GF-D8 (cell line): Measurements from ENCODE around the gene SINHCAF.

ENCODE experiments used
- DNase-seq: peaks from one replicate; lab custom pipeline; 2025; lab: John Stamatoyannopoulos, UW

The SINHCAF gene

DNA sequence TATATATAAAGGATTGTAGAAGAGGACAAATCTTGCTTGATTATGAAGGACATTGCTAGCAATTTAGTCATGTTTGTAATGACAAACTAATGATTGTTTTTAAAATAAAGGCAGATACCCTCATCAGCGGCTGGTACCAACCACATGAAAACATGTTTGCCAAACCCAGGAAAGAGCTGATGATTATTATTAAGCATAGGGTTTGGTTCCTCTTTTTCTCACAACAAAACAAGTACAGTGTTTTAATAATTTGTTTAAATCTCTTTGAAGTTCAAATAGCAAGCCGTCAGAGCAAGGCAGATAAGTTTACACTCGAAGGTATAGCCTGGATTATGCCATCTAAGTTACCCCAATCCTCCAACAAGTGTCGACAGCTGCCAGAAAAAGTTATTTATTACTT is 5.3 kb upstream of the SINHCAF start:
- no peak for DNase-seq

- DNase-seq: no peak
Measured at GRCh38 chr12:31326736-31327659, 1.0 kb upstream of the SINHCAF start.

DNA sequence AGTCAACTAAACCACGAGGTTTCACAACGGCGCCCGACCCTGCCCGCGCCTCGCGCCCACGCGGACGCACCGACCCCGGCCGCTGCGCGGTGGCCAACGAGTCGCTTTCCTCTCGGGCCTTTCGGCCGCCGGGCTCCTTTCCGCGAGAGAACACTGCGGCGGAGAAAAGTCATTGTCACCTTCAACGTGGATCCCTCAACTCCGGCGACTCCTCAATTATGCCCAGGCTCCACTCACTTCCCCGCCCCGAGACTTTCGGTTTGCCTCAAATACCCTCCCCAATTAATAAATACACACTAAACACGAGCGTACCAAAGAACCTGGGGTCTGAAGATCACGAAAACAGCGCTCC is 450 bp downstream of the SINHCAF start:
- DNase-seq: no peak

DNA sequence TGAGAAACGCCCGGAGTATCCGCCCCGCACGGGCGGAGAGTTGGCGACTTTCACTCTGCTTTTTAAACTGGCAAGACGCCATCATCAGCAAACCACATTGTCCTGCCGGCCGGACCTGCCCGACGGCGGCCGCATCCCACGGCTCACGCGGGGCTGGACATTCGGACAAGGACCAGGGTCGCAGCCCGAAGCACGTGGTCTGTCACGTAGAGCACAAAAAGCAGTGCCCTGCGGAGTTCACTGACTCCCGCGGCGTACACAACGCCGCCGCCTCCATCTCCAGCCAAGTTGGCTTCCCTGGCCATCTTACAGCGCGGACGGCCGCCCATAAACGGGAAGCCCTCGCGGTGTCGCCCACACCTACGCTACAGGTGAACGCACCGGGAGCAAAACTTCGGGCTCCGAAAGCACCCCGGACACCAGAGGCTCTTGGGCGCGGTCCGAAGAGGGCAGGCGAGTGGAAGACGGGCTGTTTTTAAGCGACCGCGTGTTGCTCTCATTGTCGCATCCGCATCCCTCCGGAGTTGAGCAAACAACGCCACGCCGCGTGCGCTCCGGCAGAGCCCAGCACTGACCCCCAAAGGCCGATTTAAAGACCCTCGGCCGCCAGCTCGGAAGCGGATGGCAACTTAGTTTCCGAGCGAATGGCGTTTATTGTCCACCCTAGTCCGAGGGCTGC is 966 bp downstream of the SINHCAF start:
- no peak for DNase-seq

- DNase-seq: peak; percentile 45
Measured at GRCh38 chr12:31324116-31324844, 1.7 kb downstream of the SINHCAF start.

- DNase-seq: peak; percentile 45
Measured at GRCh38 chr12:31323391-31324115, 2.4 kb downstream of the SINHCAF start.

DNA sequence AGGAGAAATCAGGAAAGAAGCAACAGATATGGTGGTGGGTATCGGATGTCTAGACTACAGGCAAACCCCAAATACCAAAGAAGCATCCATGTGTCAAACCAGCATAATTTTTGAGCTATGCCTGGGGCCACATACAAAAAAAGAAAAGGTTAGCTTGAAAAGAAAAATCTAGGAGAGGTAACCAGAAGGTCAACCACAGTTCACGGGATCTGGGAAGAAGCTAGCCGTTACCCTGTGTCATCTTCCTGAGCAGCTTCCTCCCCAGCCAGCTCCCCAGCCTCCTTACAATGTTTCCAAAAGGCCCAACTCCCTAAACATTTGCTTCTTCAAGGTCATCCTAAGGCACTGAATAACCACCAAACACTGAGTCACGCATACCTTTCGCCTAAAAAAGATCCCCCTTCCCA is 3.1 kb downstream of the SINHCAF start:
- no peak for DNase-seq

- no peak for DNase-seq
Measured at GRCh38 chr12:31321897-31322228, 4.1 kb downstream of the SINHCAF start.

DNA sequence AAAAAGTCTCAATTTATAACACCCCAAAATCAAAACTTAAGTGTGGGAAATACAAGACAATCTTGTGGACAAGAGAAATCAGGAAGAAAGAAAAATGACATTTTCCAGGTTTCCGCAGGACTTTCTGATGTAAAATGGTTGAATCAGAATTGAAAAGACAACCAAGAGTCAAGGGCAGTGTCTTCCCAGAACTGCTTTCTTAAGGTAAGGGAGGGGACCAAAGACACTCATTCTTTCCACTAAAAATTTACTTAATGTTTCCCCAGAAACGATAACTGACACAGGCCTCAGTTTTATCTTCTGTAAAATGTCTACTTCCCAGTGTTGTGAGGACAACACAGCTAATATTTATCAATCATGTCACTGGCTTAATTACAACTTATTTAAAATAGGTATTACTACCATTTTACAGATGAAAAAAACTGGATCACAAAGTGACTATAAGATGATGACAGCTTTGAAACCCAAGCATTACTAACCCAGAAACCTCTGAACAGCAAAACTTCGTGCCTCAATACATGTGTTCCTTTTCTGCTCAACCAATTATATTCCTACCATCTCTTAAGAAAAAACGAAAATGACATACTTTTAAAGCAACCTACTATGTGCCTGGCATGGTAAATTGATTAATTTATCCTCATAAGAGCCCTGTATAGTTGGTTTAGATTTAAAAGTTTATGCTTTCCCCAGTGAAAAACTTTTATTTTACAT is 4.6 kb downstream of the SINHCAF start:
- DNase-seq: no peak

GRCh38 chr12:31318657-31319269 is 7.2 kb downstream of the SINHCAF start:
- no peak for DNase-seq

- DNase-seq: no peak
Measured at GRCh38 chr12:31317471-31318395, 8.2 kb downstream of the SINHCAF start.

DNA sequence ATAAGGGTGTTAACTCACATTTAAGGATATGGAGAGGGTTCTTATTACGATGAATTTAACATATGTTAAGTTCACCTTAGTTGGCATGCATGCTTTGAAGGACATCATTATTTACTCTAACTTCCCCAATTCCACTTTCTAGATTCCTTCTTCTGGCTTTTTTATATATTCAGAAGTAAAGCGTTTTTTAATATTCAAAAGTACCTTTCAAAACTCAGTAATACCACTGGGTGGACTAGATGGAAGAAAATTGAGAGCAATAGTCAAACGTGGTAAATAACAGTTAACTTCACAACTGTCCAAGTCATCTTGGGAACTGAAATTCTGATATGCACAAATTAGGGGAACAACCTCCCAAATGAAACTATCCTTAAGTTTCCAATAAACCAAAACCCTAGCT is 9.1 kb downstream of the SINHCAF start:
- no peak for DNase-seq

DNA sequence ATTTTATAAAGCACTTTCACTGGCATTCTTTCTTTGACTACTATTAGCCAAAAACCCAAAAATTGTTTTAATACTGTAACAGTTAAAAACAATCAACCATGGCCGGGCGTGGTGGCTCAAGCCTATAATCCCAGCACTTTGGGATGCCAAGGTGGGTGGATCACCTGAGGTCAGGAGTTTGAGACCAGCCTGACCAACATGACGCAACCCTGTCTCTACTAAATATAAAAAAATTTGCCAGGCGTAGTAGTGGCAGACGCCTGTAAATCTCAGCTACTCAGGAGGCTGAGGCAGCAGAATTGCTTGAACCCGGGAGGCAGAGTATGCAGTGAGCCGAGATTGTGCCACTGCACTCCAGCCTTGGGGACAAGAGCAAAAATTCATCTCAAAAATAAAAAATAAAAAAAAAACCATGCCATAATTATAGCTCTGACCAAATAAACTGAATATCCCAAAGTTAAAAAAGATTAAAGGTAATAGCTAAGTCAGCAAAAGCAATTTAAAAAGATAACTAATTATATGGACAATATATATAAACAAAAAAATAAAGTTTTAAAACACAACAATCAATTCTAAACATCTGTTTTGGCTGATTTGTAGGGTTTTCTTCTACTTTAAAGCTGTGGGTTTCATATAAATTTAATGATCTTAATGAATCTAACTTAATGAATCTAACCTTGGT is 10.0 kb downstream of the SINHCAF start:
- DNase-seq: no peak

DNA sequence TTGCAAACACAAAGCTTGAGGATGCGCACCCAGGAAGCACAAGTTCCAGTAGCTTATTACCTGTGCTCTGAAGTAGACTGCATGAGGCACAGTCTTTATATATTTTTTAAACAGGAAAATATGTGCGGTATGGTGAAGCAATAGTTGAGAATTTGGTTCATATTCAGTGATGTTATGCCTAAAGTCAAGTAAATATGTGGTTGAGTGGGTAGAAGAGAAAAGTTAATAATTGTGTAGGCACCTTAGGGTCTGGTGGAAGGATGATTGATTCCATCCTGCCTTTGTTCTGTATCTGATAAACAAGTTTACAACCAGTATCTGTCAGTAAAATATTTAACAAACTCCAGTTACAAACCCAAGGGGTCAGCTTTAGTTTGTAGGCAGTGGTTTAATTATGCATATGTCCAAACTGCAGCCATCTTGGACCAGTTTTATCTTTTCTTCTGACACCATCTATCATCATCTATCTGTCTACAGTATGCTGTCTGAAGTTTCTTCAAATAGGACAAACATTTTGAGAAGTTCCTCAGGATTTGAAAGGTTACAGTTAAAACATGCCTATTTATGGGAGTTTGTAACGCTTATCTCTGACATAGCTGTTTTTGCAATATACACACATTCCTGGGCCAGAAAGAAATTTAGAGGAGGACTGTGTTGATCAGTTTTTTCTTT is 10.8 kb downstream of the SINHCAF start:
- DNase-seq: no peak

GRCh38 chr12:31312431-31312830 is 13.5 kb downstream of the SINHCAF start:
- DNase-seq: no peak

- DNase-seq: no peak
Measured at GRCh38 chr12:31311634-31312258, 14.2 kb downstream of the SINHCAF start.

DNA sequence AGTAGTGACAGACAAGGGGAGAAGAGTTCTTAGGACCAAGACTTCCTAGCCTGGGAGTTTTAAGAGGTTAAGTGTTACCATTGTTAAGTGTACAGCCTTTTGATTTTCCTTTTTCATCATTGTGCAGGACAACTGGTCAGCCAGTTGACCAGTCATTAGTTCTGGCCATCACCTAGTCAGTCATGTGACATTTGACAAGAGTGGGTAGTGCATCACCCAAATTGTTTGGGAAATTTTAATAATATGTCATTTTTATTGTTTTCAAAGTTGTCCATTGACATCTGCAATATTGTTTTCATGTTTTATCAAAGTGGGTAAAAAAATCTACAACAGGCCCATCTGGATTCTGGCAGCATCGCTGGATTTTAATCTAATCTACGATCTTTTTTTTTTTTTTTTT is 15.5 kb downstream of the SINHCAF start:
- DNase-seq: no peak

DNA sequence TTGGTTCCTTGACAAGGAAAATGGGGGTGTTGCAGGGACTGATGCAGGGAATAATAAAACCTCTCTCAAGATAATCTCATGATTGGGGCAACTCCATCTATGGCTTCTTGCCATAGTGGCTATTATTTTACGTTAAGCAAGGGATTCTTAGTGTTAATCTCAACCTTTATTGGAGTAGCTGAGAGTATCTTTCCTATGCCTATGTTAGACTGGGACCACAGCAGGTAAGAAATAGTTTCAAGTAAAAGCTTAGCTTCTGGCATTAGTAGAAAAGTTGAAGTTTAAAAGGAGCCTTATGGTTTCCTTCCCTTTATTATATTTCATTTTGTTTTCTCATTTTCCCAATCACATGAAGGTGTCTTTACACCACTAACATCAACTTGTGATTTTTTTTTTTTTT is 16.7 kb downstream of the SINHCAF start:
- no peak for DNase-seq
